SK-N-SH treated with all-trans-retinoic acid at 6 μM for 48 hours (cell line): ENCODE measurements around the gene PPP3CA.

Source experiments
- ATAC-seq: fragments of 200-7000 bp; cut with Tn5 transposase; 3 replicates; pipeline ENCODE4 v1.9.1; 2020; ENCODE audit warnings: mild to moderate bottlenecking, moderate library complexity
- ARNTL ChIP-seq: fragments of 450-650 bp; formaldehyde crosslinking; IDR thresholded peaks from 2 replicates; pipeline ENCODE4 v1.5.0; 2020; ENCODE audit warnings: low read depth, mild to moderate bottlenecking, moderate library complexity, borderline replicate concordance
- BACH2 ChIP-seq: fragments of 250-450 bp; sonication (Bioruptor Pico); IDR thresholded peaks from 2 replicates; pipeline ENCODE4 v1.9.0; 2021; ENCODE audit warnings: mild to moderate bottlenecking, borderline replicate concordance
- CREB5 ChIP-seq: fragments of 250-450 bp; sonication (Bioruptor Pico); IDR thresholded peaks from 2 replicates; pipeline ENCODE4 v1.5.1; 2020; ENCODE audit warnings: low read depth, mild to moderate bottlenecking, moderate library complexity
- CSDC2 ChIP-seq: fragments of 250-450 bp; sonication (Bioruptor Pico); IDR thresholded peaks from 2 replicates; pipeline ENCODE4 v1.5.0; 2020; ENCODE audit warnings: mild to moderate bottlenecking, moderate library complexity
- CSRNP3 ChIP-seq: fragments of 250-450 bp; sonication (Bioruptor Pico); IDR thresholded peaks from 2 replicates; pipeline ENCODE4 v1.5.1; 2021; ENCODE audit warnings: mild to moderate bottlenecking, moderate library complexity
- ESRRG ChIP-seq: fragments of 250-450 bp; sonication (Bioruptor Pico); IDR thresholded peaks from 2 replicates; pipeline ENCODE4 v1.6.1; 2021; ENCODE audit warnings: mild to moderate bottlenecking
- GLIS3 ChIP-seq: fragments of 250-450 bp; sonication (Bioruptor Pico); IDR thresholded peaks from 2 replicates; pipeline ENCODE4 v1.5.0; 2020; ENCODE audit warnings: mild to moderate bottlenecking, moderate library complexity
- OSR1 ChIP-seq: fragments of 250-450 bp; sonication (Bioruptor Pico); IDR thresholded peaks from 2 replicates; pipeline ENCODE4 v1.8.0; 2022; ENCODE audit warnings: moderate library complexity, mild to moderate bottlenecking, inconsistent platforms
- PATZ1 ChIP-seq: fragments of 250-450 bp; sonication (Bioruptor Pico); IDR thresholded peaks from 2 replicates; pipeline ENCODE4 v1.8.0; 2020; ENCODE audit warnings: mild to moderate bottlenecking, moderate library complexity, borderline replicate concordance
- PPARA ChIP-seq: fragments of 250-450 bp; sonication (Bioruptor Pico); IDR thresholded peaks from 2 replicates; pipeline ENCODE4 v1.5.0; 2020; ENCODE audit warnings: mild to moderate bottlenecking, borderline replicate concordance
- RARB ChIP-seq: fragments of 250-450 bp; sonication (Bioruptor Pico); IDR thresholded peaks from 2 replicates; pipeline ENCODE4 v1.8.0; 2021; ENCODE audit warnings: mild to moderate bottlenecking, moderate library complexity
- SNAI2 ChIP-seq: fragments of 250-450 bp; sonication (Bioruptor Pico); IDR thresholded peaks from 2 replicates; pipeline ENCODE4 v1.5.0; 2020; ENCODE audit warnings: mild to moderate bottlenecking, moderate library complexity
- TCF4 ChIP-seq: fragments of 250-450 bp; sonication (Bioruptor Pico); IDR thresholded peaks from 2 replicates; pipeline ENCODE4 v1.8.0; 2021; ENCODE audit warnings: mild to moderate bottlenecking, moderate library complexity, borderline replicate concordance
- TSHZ2 ChIP-seq: fragments of 250-450 bp; sonication (Bioruptor Pico); IDR thresholded peaks from 2 replicates; pipeline ENCODE4 v1.5.0; 2020; ENCODE audit warnings: mild to moderate bottlenecking, moderate library complexity
- ZC3H10 ChIP-seq: fragments of 250-450 bp; sonication (Bioruptor Pico); IDR thresholded peaks from 2 replicates; pipeline ENCODE4 v1.5.1; 2021; ENCODE audit warnings: mild to moderate bottlenecking, moderate library complexity
- ZFP30 ChIP-seq: fragments of 450-650 bp; formaldehyde crosslinking; IDR thresholded peaks from 2 replicates; pipeline ENCODE4 v1.5.0; 2022; ENCODE audit warnings: mild to moderate bottlenecking, moderate library complexity
- ZNF565 ChIP-seq: fragments of 450-650 bp; formaldehyde crosslinking; conservative IDR thresholded peaks from 2 replicates; pipeline ENCODE4 v1.5.0; 2020; ENCODE audit warnings: low read depth, mild to moderate bottlenecking, moderate library complexity
- ZNF70 ChIP-seq: fragments of 450-650 bp; formaldehyde crosslinking; IDR thresholded peaks from 2 replicates; pipeline ENCODE4 v1.5.0; 2020; ENCODE audit warnings: mild to moderate bottlenecking, moderate library complexity

PPP3CA gene

GRCh38 chr4:101254776-101255175, 92.5 kb downstream of the PPP3CA start (continued):
- TF ChIP-seq CSRNP3 (CRISPR knock-in tag) (no peak), RARB (CRISPR knock-in tag) (no peak), PPARA (CRISPR knock-in tag) (no peak), CREB5 (no peak), BACH2 (CRISPR knock-in tag) (no peak), TSHZ2 (CRISPR knock-in tag) (no peak)

- ATAC-seq: no peak
- no peak for TF ChIP-seq ARNTL (CRISPR knock-in tag)
- no peak for TF ChIP-seq ESRRG (CRISPR knock-in tag)
- no peak for TF ChIP-seq TSHZ2 (CRISPR knock-in tag)
- TF ChIP-seq ZNF70: no peak
- no peak for TF ChIP-seq TCF4
- no peak for TF ChIP-seq BACH2 (CRISPR knock-in tag)
- TF ChIP-seq OSR1 (CRISPR knock-in tag): no peak
- TF ChIP-seq GLIS3 (CRISPR knock-in tag): no peak
- no peak for TF ChIP-seq ZNF565 (CRISPR knock-in tag)
- TF ChIP-seq ZC3H10: no peak
- TF ChIP-seq RARB (CRISPR knock-in tag): no peak
- TF ChIP-seq ZFP30 (CRISPR knock-in tag): no peak
- no peak for TF ChIP-seq PATZ1 (CRISPR knock-in tag)
- TF ChIP-seq CSRNP3 (CRISPR knock-in tag): no peak
- TF ChIP-seq CREB5: no peak
- TF ChIP-seq SNAI2 (CRISPR knock-in tag): no peak
- TF ChIP-seq CSDC2: no peak
Observed at GRCh38 chr4:101253121-101253520, 94.2 kb downstream of the PPP3CA start.
